Tibial artery (tissue), 4 donors: Measurements from ENCODE around the gene ANG.
"Not testable (repeated sequence)": the region's sequence is repeated elsewhere in the genome, so short reads cannot be mapped to it uniquely, and the experiment has no call there.

ENCODE experiments used
- DNase-seq, 2 donors: peaks; one replicate each; pipeline ENCODE4 v3.0.0-alpha.2; 2019
- H3K27ac ChIP-seq, 2 donors: fragments of 200-600 bp; sonication (generic) in 1 of 2; 1 replicate in 1 of 2; 2 replicates in 1 of 2; pipeline ENCODE4 v1.5.1; 2018 to 2019; ENCODE audit warnings: mild to moderate bottlenecking in 1 of 2
- H3K27me3 ChIP-seq, 2 donors: fragments of 200-600 bp; sonication (generic) in 1 of 2; one replicate each; pipeline versions ENCODE4 v1.5.1 to v1.6.0; 2016 to 2019
- H3K36me3 ChIP-seq, 3 donors: fragments of 200-600 bp; sonication (generic) in 2 of 3; one replicate each; pipeline ENCODE4 v1.5.1; 2016 to 2019; ENCODE audit warnings: mild to moderate bottlenecking in 2 of 3
- H3K4me1 ChIP-seq, 4 donors: fragments of 200-600 bp; sonication (generic) in 2 of 4; 1 replicate in 3 of 4; 2 replicates in 1 of 4; pipeline ENCODE4 v1.5.1; 2016 to 2019
- H3K4me3 ChIP-seq, 2 donors: fragments of 200-600 bp; sonication (generic) in 1 of 2; 1 replicate in 1 of 2; 2 replicates in 1 of 2; pipeline ENCODE4 v1.5.1; 2018 to 2019; ENCODE audit warnings: mild to moderate bottlenecking in 2 of 2
- H3K9me3 ChIP-seq, 3 donors: fragments of 200-600 bp; sonication (generic) in 1 of 3; one replicate each; pipeline ENCODE4 v1.5.1; 2016 to 2019
- intact Hi-C: fragments of 100-400 bp; cut with DNase I; formaldehyde crosslinking; loops from one replicate; pipeline ENCODE4 v1.15.0; 2023; ENCODE audit warnings: low total_unique reads
- TF ChIP-seq, protein P1 (sequence below), 2 experiments: fragments of 200-600 bp in 1 of 2; fragments of 450-650 bp in 1 of 2; IDR thresholded peaks; one replicate each; pipeline ENCODE4 v1.5.1; 2017 to 2019; ENCODE audit warnings: antibody characterized with exemption in 2 of 2, mild to moderate bottlenecking in 1 of 2, moderate library complexity in 1 of 2

The ANG gene

DNA sequence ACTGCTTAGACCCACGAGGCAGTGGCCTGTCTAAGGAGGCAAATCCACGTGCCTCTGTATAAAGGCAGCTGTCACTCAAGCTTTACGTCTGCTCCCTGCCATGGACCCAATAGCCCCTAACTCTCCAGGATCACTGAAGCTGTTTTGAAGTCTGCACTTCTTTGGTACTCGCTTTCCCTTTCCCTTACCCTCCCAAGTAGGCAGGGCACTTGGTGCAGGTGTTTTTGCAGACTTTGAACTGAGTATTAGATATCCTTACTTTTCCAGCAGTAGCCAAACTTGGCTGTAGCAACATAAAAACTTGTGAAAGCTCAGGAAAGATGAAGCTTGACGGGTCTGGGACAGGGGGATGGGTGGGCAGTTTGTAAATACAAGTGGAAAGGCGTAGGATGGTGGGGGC, 29.2 kb upstream of the ANG start:
- Histone ChIP-seq H3K4me1 (peaks cover 0 to 12% (median 10%) of the 10 kb centered on the region in 4 donors), H3K36me3 (no peaks in the 10 kb centered on the region), H3K27me3 (peaks cover 0 to 77% of the 10 kb centered on the region in 2 donors), H3K4me3 (no peak overlapping the region), H3K27ac (no peak overlapping the region), H3K9me3 (no peaks in the 10 kb centered on the region)
- DNase-seq = no peak
- TF ChIP-seq, protein P1, sequence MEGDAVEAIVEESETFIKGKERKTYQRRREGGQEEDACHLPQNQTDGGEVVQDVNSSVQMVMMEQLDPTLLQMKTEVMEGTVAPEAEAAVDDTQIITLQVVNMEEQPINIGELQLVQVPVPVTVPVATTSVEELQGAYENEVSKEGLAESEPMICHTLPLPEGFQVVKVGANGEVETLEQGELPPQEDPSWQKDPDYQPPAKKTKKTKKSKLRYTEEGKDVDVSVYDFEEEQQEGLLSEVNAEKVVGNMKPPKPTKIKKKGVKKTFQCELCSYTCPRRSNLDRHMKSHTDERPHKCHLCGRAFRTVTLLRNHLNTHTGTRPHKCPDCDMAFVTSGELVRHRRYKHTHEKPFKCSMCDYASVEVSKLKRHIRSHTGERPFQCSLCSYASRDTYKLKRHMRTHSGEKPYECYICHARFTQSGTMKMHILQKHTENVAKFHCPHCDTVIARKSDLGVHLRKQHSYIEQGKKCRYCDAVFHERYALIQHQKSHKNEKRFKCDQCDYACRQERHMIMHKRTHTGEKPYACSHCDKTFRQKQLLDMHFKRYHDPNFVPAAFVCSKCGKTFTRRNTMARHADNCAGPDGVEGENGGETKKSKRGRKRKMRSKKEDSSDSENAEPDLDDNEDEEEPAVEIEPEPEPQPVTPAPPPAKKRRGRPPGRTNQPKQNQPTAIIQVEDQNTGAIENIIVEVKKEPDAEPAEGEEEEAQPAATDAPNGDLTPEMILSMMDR (IDR thresholded peaks at IDR 0.05) = no peak
- intact Hi-C loops = no loop called here

DNA sequence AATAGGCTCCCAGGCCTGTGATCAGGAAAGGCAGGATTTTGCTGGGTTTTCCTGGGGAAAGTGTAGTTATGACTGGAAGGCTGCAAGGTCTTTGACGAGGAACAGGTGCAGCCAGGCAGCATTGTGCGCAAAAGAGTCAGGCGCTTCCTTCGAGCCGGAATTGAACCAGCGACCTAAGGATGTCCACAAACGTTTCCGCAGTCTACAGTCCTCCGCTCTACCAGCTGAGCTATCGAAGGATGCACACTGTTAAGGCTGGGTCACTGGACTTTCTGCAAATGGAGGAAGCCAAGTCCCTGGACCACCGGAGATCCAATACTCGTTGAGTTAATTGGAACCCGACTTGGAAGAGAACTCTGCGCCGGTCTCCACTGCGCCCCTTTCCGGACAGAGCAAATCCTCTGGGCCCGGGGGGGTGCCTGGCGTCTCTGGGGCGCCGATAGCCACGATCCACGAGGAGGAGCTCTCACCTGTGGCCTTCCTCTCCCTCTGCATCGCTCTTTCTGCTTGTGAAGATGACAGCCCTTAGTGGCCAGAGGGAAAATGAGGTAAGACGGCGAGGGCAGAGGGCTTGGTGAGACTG, 28.7 kb upstream of the ANG start:
- Histone ChIP-seq H3K9me3 (no peaks in the 10 kb centered on the region), H3K4me3 (no peak overlapping the region), H3K27me3 (peaks cover 0 to 80% of the 10 kb centered on the region in 2 donors), H3K4me1 (peaks cover 0 to 12% (median 10%) of the 10 kb centered on the region in 4 donors), H3K36me3 (no peaks in the 10 kb centered on the region), H3K27ac (no peak overlapping the region)
- TF ChIP-seq, protein P1 (IDR thresholded peaks at IDR 0.05) = no peak
- intact Hi-C loops = no loop called here
- no peak for DNase-seq

DNA sequence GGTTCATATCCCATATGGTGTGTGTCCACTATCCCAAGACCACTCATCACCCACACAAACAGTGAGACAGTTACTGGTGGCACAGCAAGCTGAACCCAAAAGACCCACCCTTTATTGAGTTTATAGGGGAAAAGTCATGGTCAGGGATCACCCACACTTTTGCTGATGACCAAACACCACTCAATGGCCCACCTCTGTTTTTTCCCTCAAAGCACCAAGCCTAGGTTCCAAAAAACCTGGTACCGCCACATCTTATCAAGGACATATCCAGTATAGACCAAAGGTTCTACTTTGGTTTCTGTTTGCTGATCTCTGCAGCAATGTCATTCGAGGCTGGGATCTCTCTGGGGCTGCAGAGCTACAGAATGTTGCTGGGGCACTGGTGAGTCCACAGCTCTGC, 27.4 kb upstream of the ANG start:
- TF ChIP-seq, protein P1 (IDR thresholded peaks at IDR 0.05) = no peak
- no peaks in the 10 kb centered on the region for H3K9me3 ChIP-seq
- no peak for DNase-seq
- peaks cover 0 to 73% of the 10 kb centered on the region in 2 donors for H3K27me3 ChIP-seq
- intact Hi-C loops = no loop called here
- H3K36me3 ChIP-seq = no peaks in the 10 kb centered on the region
- no peak overlapping the region for H3K4me3 ChIP-seq
- H3K4me1 ChIP-seq = peaks cover 0 to 12% (median 10%) of the 10 kb centered on the region in 4 donors
- no peak overlapping the region for H3K27ac ChIP-seq

DNA sequence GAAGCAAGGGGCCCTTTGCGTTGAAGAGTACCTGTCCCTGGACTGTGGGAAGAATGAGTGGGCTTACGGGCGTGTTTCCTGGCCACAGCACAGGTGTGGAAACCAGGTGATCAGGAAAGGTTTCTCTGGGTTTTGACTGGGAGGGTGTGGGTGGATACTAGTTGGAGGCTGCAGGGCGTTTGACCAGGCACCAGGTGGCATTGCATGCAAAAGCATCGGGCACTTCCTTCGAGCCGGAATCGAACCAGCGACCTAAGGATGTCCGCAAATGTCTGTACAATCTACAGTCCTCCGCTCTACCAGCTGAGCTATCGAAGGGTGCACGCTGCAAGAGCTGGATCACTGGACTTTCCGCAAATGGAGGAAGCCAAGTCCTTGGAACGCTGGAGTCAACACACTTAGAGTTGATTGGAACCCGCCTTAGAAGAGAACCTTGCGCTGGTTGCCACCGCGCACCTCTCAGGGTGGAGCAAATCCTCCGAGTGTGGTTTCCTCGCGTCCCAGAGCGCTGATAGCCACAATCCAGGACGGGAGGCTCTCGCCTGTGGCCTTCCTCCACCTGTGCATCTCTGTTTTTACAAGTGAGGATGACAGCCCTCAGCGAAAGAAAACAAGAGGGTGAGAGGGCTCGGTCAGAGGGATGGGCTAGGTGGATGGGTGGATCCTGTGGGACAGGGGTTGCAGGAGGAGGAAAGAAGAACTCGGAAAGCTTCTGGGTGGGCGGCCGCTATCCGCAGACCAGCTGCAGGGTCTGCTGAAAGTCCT, 25.4 kb upstream of the ANG start:
- H3K9me3 ChIP-seq = no peaks in the 10 kb centered on the region
- intact Hi-C loops = no loop called here
- peak overlapping the region; percentile 22 to 39 for H3K4me3 ChIP-seq
- no peak overlapping the region for H3K27ac ChIP-seq
- H3K36me3 ChIP-seq = no peaks in the 10 kb centered on the region
- TF ChIP-seq, protein P1 (IDR thresholded peaks at IDR 0.05) = peak; percentile 34 to 52
- H3K4me1 ChIP-seq = peaks cover 0 to 12% (median 10%) of the 10 kb centered on the region in 4 donors
- peaks cover 0 to 53% of the 10 kb centered on the region in 2 donors for H3K27me3 ChIP-seq
- peak; percentile 50 to 75 for DNase-seq

DNA sequence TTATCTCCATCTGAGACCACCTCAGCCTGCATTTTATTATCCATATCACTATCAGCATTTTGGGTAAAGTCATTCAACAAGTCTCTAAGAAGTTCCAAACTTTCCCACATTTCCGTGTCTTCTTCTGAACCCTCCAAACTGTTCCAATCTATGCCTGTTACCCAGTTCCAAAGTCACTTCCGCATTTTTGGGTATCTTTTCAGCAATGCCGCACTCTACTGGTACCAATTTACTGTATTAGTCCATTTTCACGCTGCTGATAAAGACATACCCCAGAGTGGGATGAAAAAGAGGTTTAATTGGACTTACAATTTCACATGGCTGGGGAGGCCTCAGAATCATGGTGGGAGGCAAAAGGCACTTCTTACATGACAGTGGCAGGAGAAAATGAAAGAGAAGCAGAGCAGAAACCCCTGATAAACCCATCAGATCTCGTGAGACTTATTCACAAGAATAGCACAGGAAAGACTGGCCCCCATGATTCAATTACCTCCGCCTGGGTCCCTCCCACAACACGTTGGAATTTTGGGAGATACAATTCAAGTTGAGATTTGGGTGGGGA, 22.1 kb upstream of the ANG start:
- H3K27ac ChIP-seq, H3K9me3 ChIP-seq, DNase-seq, H3K36me3 ChIP-seq, intact Hi-C loops, H3K4me3 ChIP-seq: not testable (repeated sequence)
- Histone ChIP-seq H3K27me3 (peaks cover 0 to 25% of the 10 kb centered on the region in 2 donors), H3K4me1 (peaks cover 0 to 12% (median 10%) of the 10 kb centered on the region in 4 donors)

DNA sequence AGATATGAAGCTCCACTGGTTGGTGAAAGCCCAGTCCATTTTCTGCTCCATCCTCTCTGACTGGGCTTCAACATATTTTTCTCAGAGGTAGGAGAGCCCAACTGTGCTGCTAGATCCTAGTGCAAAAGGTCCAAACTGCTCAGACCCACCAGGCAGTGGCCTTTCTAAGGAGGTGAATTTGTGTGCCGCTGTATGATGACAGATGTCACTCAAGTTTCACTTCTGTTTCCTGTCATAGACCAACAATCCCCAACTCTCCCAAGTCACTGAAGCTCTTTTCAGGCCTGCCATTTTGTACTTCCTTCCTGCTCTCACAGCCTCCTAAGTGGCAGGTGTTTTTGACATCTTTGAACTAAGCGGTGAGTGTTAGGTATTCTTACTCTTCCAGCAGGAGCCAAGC, 20.6 kb upstream of the ANG start:
- H3K9me3 ChIP-seq = no peaks in the 10 kb centered on the region
- H3K27ac ChIP-seq = no peak overlapping the region
- DNase-seq = no peak
- H3K36me3 ChIP-seq = no peaks in the 10 kb centered on the region
- TF ChIP-seq, protein P1 (IDR thresholded peaks at IDR 0.05) = no peak
- H3K27me3 ChIP-seq = peaks cover 0 to 20% of the 10 kb centered on the region in 2 donors
- H3K4me1 ChIP-seq = peaks cover 0 to 10% (median 9%) of the 10 kb centered on the region in 4 donors
- H3K4me3 ChIP-seq = no peak overlapping the region
- intact Hi-C loops = no loop called here
